Endodermal cell (in vitro differentiated cells): ENCODE data around the gene SREK1. TPM values are rescaled to one million over a fixed set of nuclear protein-coding genes. Genes with fewer than 3 reads are reported as not detected.

Experiments used
- DNase-seq: peaks from one replicate; pipeline ENCODE4 v3.0.0-alpha.2; 2017
- H3K27ac ChIP-seq: 2 replicates; pipeline ENCODE4 v1.5.1; 2013; ENCODE audit warnings: mild to moderate bottlenecking, low read depth, low read length, moderate library complexity
- H3K27me3 ChIP-seq: 2 replicates; pipeline ENCODE4 v1.6.1; 2013; ENCODE audit warnings: mild to moderate bottlenecking, low read length, moderate library complexity; ENCODE audit not compliant: insufficient read depth, control insufficient read depth, poor library complexity, severe bottlenecking
- H3K36me3 ChIP-seq: 2 replicates; pipeline ENCODE4 v1.7.0; 2013; ENCODE audit warnings: mild to moderate bottlenecking, low read length, moderate library complexity; ENCODE audit not compliant: control insufficient read depth, insufficient read depth
- H3K4me1 ChIP-seq: one replicate; pipeline ENCODE4 v1.7.0; 2013; ENCODE audit warnings: low read length; ENCODE audit not compliant: control insufficient read depth, insufficient read depth
- H3K4me3 ChIP-seq: 2 replicates; pipeline ENCODE4 v1.5.1; 2013; ENCODE audit warnings: mild to moderate bottlenecking, low read length, moderate library complexity
- H3K9ac ChIP-seq: 2 replicates; pipeline ENCODE4 v1.6.1; 2013; ENCODE audit warnings: mild to moderate bottlenecking, low read length, moderate library complexity; ENCODE audit not compliant: poor library complexity, severe bottlenecking; ENCODE audit errors: extremely low read depth
- H3K9me3 ChIP-seq: 2 replicates; pipeline ENCODE4 v1.6.1; 2013; ENCODE audit warnings: mild to moderate bottlenecking, low read length, moderate library complexity; ENCODE audit not compliant: control insufficient read depth
- H3K27ac Mint-ChIP-seq: 2 replicates; pipeline ENCODE4 v1.8.0; 2020; ENCODE audit warnings: mixed read lengths
- H3K27me3 Mint-ChIP-seq: 2 replicates; pipeline ENCODE4 v1.8.0; 2021; ENCODE audit warnings: mild to moderate bottlenecking, mixed read lengths; ENCODE audit not compliant: insufficient read depth
- H3K36me3 Mint-ChIP-seq: 2 replicates; pipeline ENCODE4 v1.8.0; 2020; ENCODE audit warnings: low read depth, mixed read lengths
- H3K4me1 Mint-ChIP-seq: 2 replicates; pipeline ENCODE4 v1.8.0; 2020; ENCODE audit warnings: mixed read lengths
- H3K4me3 Mint-ChIP-seq: 2 replicates; pipeline ENCODE4 v1.8.0; 2020; ENCODE audit warnings: mild to moderate bottlenecking, moderate library complexity, mixed read lengths
- H3K9me3 Mint-ChIP-seq: 2 replicates; pipeline ENCODE4 v1.8.0; 2020; ENCODE audit warnings: mild to moderate bottlenecking, mixed read lengths
- CTCF ChIP-seq: fragments of 200-600 bp; sonication (generic); conservative IDR thresholded peaks from 2 replicates; pipeline ENCODE4 v1.5.0; 2021; ENCODE audit warnings: antibody characterized with exemption, mild to moderate bottlenecking
- WGBS, 2 experiments: methylation state at CpG; one replicate each; pipeline versions ENCODE4 v1.1.5 to v1.1.7; 2013; ENCODE audit warnings: missing lambda C conversion rate in 2 of 2, mixed read lengths in 1 of 2; ENCODE audit not compliant: insufficient coverage in 1 of 2, insufficient read length in 1 of 2; 5-methylcytosine and 5-hydroxymethylcytosine counted together
- total RNA-seq, 2 donors: library from RNA; stranded (reverse); fragmentation: NEBNext Ultra II Directional in 1 of 2; extraction: Animal tissue kit (Norgen Biotek cat#: 25700) in 1 of 2; gene quantifications; 2 replicates in 1 of 2; 3 replicates in 1 of 2; pipeline ENCODE4 v1.2.1, GENCODE V29; 2021

Gene SREK1
- total RNA-seq, 2 donors from 2014 or later, result 58.8 to 67.1 TPM

GRCh38 chr5:66224773-66225553, 80.9 kb downstream of the SREK1 start:
- Histone ChIP-seq H3K9ac (no peak overlapping the region), H3K36me3 (no peaks in the 10 kb centered on the region), H3K4me3 (no peak overlapping the region), H3K27ac (no peak overlapping the region), H3K9me3 (no peaks in the 10 kb centered on the region), H3K27me3 (no peaks in the 10 kb centered on the region), H3K4me1 (no peaks in the 10 kb centered on the region)
- peaks cover 15% of the 10 kb centered on the region for H3K9me3 Mint-ChIP-seq
- no peak overlapping the region for H3K27ac Mint-ChIP-seq
- no peak for DNase-seq
- no peak overlapping the region for H3K4me3 Mint-ChIP-seq
- WGBS, 2 experiments, result 84 to 91% methylated on average over 3 to 8 of the region's 8 CpGs
- no peak for TF ChIP-seq CTCF
- no peaks in the 10 kb centered on the region for H3K36me3 Mint-ChIP-seq
- no peaks in the 10 kb centered on the region for H3K27me3 Mint-ChIP-seq
- peaks cover 4% of the 10 kb centered on the region for H3K4me1 Mint-ChIP-seq

GRCh38 chr5:66230551-66230950, 86.5 kb downstream of the SREK1 start:
- H3K9me3 ChIP-seq, result no peaks in the 10 kb centered on the region
- H3K27me3 Mint-ChIP-seq, result no peaks in the 10 kb centered on the region
- no peak for TF ChIP-seq CTCF
- 63% methylated on average over 1 of the region's 1 CpG; no CpG with 5 or more reads in 1 of the 2 experiments for WGBS, 2 experiments
- no peak for DNase-seq
- H3K27me3 ChIP-seq, result no peaks in the 10 kb centered on the region
- H3K4me1 ChIP-seq, result no peaks in the 10 kb centered on the region
- no peak overlapping the region for H3K4me3 ChIP-seq
- no peak overlapping the region for H3K27ac Mint-ChIP-seq
- no peak overlapping the region for H3K27ac ChIP-seq
- no peaks in the 10 kb centered on the region for H3K36me3 ChIP-seq
- no peak overlapping the region for H3K9ac ChIP-seq
- H3K4me1 Mint-ChIP-seq, result peaks cover 12% of the 10 kb centered on the region
- no peak overlapping the region for H3K4me3 Mint-ChIP-seq
- peaks cover 9% of the 10 kb centered on the region for H3K9me3 Mint-ChIP-seq
- no peaks in the 10 kb centered on the region for H3K36me3 Mint-ChIP-seq

GRCh38 chr5:66231508-66231907, 87.4 kb downstream of the SREK1 start:
- Mint-ChIP-seq H3K4me1 (peaks cover 12% of the 10 kb centered on the region), H3K27ac (no peak overlapping the region), H3K9me3 (no peaks in the 10 kb centered on the region), H3K27me3 (peaks cover 2% of the 10 kb centered on the region), H3K4me3 (no peak overlapping the region), H3K36me3 (no peaks in the 10 kb centered on the region)
- 83 to 88% methylated on average over 1 to 2 of the region's 2 CpGs for WGBS, 2 experiments
- Histone ChIP-seq H3K9me3 (no peaks in the 10 kb centered on the region), H3K27me3 (no peaks in the 10 kb centered on the region), H3K9ac (no peak overlapping the region), H3K36me3 (no peaks in the 10 kb centered on the region), H3K4me3 (no peak overlapping the region), H3K4me1 (no peaks in the 10 kb centered on the region), H3K27ac (no peak overlapping the region)
- DNase-seq, result no peak
- TF ChIP-seq CTCF, result no peak
